GM18867 (cell line): ENCODE results near the gene RGS10.
"Not testable (repeated sequence)": the region's sequence is repeated elsewhere in the genome, so short reads cannot be mapped to it uniquely, and the experiment has no call there.

Source experiments
- ATAC-seq: cut with Tn5 transposase; IDR thresholded peaks from one replicate; pipeline ENCODE4 v1.9.1; 2021; ENCODE audit warnings: mild to moderate bottlenecking, moderate library complexity; ENCODE audit not compliant: unreplicated experiment

RGS10 gene

GRCh38 chr10:119539359-119539825 is 3.1 kb downstream of the RGS10 start:
- ATAC-seq = no peak

- no peak for ATAC-seq
These were observed 3.7 kb downstream of the RGS10 start for GRCh38 chr10:119538632-119539358.

GRCh38 chr10:119537953-119538630 is 4.4 kb downstream of the RGS10 start:
- ATAC-seq = no peak

GRCh38 chr10:119536508-119537025 is 6.0 kb downstream of the RGS10 start:
- no peak for ATAC-seq

- ATAC-seq = no peak
These were observed 6.5 kb downstream of the RGS10 start for GRCh38 chr10:119535837-119536507.

- ATAC-seq = no peak
These were observed 7.2 kb downstream of the RGS10 start for GRCh38 chr10:119535305-119535704.

GRCh38 chr10:119533473-119533872 is 9.0 kb downstream of the RGS10 start:
- ATAC-seq = no peak

GRCh38 chr10:119532791-119533190 is 9.7 kb downstream of the RGS10 start:
- not testable (repeated sequence) for ATAC-seq

GRCh38 chr10:119532251-119532650 is 10.3 kb downstream of the RGS10 start:
- not testable (repeated sequence) for ATAC-seq

GRCh38 chr10:119531067-119531466 is 11.5 kb downstream of the RGS10 start:
- ATAC-seq = no peak

- ATAC-seq = not testable (repeated sequence)
These were observed 13.8 kb downstream of the RGS10 start for GRCh38 chr10:119528663-119529237.

- no peak for ATAC-seq
These were observed 15.6 kb downstream of the RGS10 start for GRCh38 chr10:119526621-119527592.

GRCh38 chr10:119526149-119526548 is 16.4 kb downstream of the RGS10 start:
- no peak for ATAC-seq

GRCh38 chr10:119525116-119525515 is 17.4 kb downstream of the RGS10 start:
- ATAC-seq = no peak

- no peak for ATAC-seq
These were observed 17.8 kb downstream of the RGS10 start for GRCh38 chr10:119524720-119525070.

- ATAC-seq = no peak
These were observed 18.4 kb downstream of the RGS10 start for GRCh38 chr10:119523895-119524719.

- no peak for ATAC-seq
These were observed 19.6 kb downstream of the RGS10 start for GRCh38 chr10:119522747-119523426.

GRCh38 chr10:119521443-119522204 is 20.9 kb downstream of the RGS10 start:
- no peak for ATAC-seq
